Kidney (tissue), 14 donors: Measurements from ENCODE around the gene TMEM132C. TPM values are rescaled to one million over a fixed set of nuclear protein-coding genes. Genes with fewer than 3 reads are reported as not detected.

ENCODE experiments used
- DNase-seq, 5 donors: peaks; one replicate each; pipeline ENCODE4 v3.0.0-alpha.2; 2013 to 2020
- FAIRE-seq: peaks from 2 replicates; lab custom pipeline; 2012; peaks lifted over from hg19 to GRCh38; lab: Jason Lieb, UNC
- H3K27ac ChIP-seq, 2 donors: one replicate each; pipeline ENCODE4 v1.7.0; 2013; ENCODE audit warnings: low read depth in 2 of 2, low read length in 2 of 2, inconsistent platforms in 1 of 2
- H3K27me3 ChIP-seq: one replicate; pipeline ENCODE4 v1.7.1; 2013; ENCODE audit warnings: low read length, inconsistent platforms; ENCODE audit not compliant: control insufficient read depth, insufficient read depth
- H3K36me3 ChIP-seq, 3 donors: one replicate each; pipeline versions ENCODE4 v1.7.0 to v1.7.1; 2013; ENCODE audit warnings: low read length in 3 of 3, control low read depth in 1 of 3, inconsistent platforms in 1 of 3; ENCODE audit not compliant: insufficient read depth in 3 of 3, control insufficient read depth in 2 of 3
- H3K4me1 ChIP-seq, 3 donors: one replicate each; pipeline versions ENCODE4 v1.7.0 to v1.7.1; 2013; ENCODE audit warnings: low read length in 3 of 3, inconsistent platforms in 1 of 3, low read depth in 1 of 3; ENCODE audit not compliant: control insufficient read depth in 2 of 3, insufficient read depth in 2 of 3
- H3K4me3 ChIP-seq, 3 donors: one replicate each; pipeline versions ENCODE4 v1.7.0 to v1.8.1; 2013; ENCODE audit warnings: low read length in 3 of 3, control low read depth in 1 of 3, inconsistent platforms in 1 of 3
- H3K9ac ChIP-seq, 3 donors: one replicate each; pipeline versions ENCODE4 v1.7.0 to v1.7.1; 2013; ENCODE audit warnings: low read length in 3 of 3, control low read depth in 1 of 3, inconsistent platforms in 1 of 3
- H3K9me3 ChIP-seq, 3 donors: one replicate each; pipeline versions ENCODE4 v1.7.0 to v1.7.1; 2013; ENCODE audit warnings: low read length in 3 of 3, control low read depth in 1 of 3, inconsistent platforms in 1 of 3; ENCODE audit not compliant: control insufficient read depth in 2 of 3, insufficient read depth in 1 of 3
- CTCF ChIP-seq: IDR thresholded peaks from 3 replicates; pipeline ENCODE4 v1.5.1; 2012; ENCODE audit warnings: mild to moderate bottlenecking, moderate library complexity, borderline replicate concordance; ENCODE audit not compliant: insufficient read depth; ENCODE audit errors: extremely low read depth
- intact Hi-C: fragments of 100-400 bp; cut with DNase I; formaldehyde crosslinking; loops from one replicate; pipeline ENCODE4 v1.11.1; 2022
- polyA plus RNA-seq: library from polyadenylated mRNA; stranded (reverse); fragments of 350-450 nt; fragmentation: Illumina TruSeq; extraction: RNeasy Lipid Tissue Mini Kit (QIAGEN cat#74804); gene quantifications from one replicate; pipeline ENCODE4 v1.2.3, GENCODE V29; 2014; ENCODE audit warnings: low read depth, low replicate concordance; ENCODE audit not compliant: insufficient read depth
- total RNA-seq: library from RNA; stranded (reverse); fragmentation: NEBNext Ultra II Directional; extraction: Animal tissue kit (Norgen Biotek cat#: 25700); gene quantifications from one replicate; pipeline ENCODE4 v1.2.1, GENCODE V29; 2021
- donor health status: control.
- donor health status: control.
- donor health status: control.
- donor health status: control.
- donor health status: control.
- donor health status: DM: yes; HTN: yes; CAD: no.
- donor health status: Normal renal cell carcinoma (clear cell type).

Gene TMEM132C
- total and polyA plus RNA-seq, 2 donors from 2014 or later: 0.28 to 0.75 TPM

- H3K27me3 ChIP-seq: no peaks in the 10 kb centered on the region
- FAIRE-seq (no peak), DNase-seq (no peak)
- intact Hi-C loops: no loop called here
- no peak overlapping the region for H3K27ac ChIP-seq
- no peaks in the 10 kb centered on the region for H3K9me3 ChIP-seq
- no peak for TF ChIP-seq CTCF
- H3K4me3 ChIP-seq: no peak overlapping the region
- no peaks in the 10 kb centered on the region for H3K4me1 ChIP-seq
- H3K36me3 ChIP-seq: no peaks in the 10 kb centered on the region
- no peak overlapping the region for H3K9ac ChIP-seq
Observed at GRCh38 chr12:128445415-128446127, 178.6 kb downstream of the TMEM132C start.

- FAIRE-seq: no peak
- no peak for TF ChIP-seq CTCF
- no peaks in the 10 kb centered on the region for H3K9me3 ChIP-seq
- H3K27me3 ChIP-seq: no peaks in the 10 kb centered on the region
- H3K4me3 ChIP-seq: no peak overlapping the region
- H3K4me1 ChIP-seq: no peaks in the 10 kb centered on the region
- H3K27ac ChIP-seq: no peak overlapping the region
- no peaks in the 10 kb centered on the region for H3K36me3 ChIP-seq
- intact Hi-C loops: no loop called here
- DNase-seq: peak in 2 of 5 donors; percentile 24 to 48
- no peak overlapping the region for H3K9ac ChIP-seq
Observed at GRCh38 chr12:128449146-128449894, 182.3 kb downstream of the TMEM132C start.

GRCh38 chr12:128450810-128451209 is 183.8 kb downstream of the TMEM132C start:
- Histone ChIP-seq H3K4me1 (no peaks in the 10 kb centered on the region), H3K27ac (no peak overlapping the region), H3K9ac (no peak overlapping the region), H3K4me3 (no peak overlapping the region), H3K9me3 (no peaks in the 10 kb centered on the region), H3K27me3 (no peaks in the 10 kb centered on the region), H3K36me3 (no peaks in the 10 kb centered on the region)
- DNase-seq (no peak), FAIRE-seq (no peak)
- no peak for TF ChIP-seq CTCF
- intact Hi-C loops: no loop called here
